PC-3 (cell line): Measurements from ENCODE around the gene TEX19. TPM values are rescaled to one million over a fixed set of nuclear protein-coding genes. Genes with fewer than 3 reads are reported as not detected.

Experiments
- ATAC-seq: fragments of 200-7000 bp; cut with Tn5 transposase; 2 replicates; pipeline ENCODE4 v1.9.1; 2020; ENCODE audit warnings: mild to moderate bottlenecking, moderate library complexity
- BruUV-seq: library from RNA; stranded (reverse); fragments of 400-500 nt; replicated peaks from 2 replicates; lab custom pipeline; 2021; lab: Mats Ljungman, UMichigan
- CTCF ChIA-PET: fragments of 300-600 bp; sonication (Branson Sonifier 250); formaldehyde crosslinking; loops from one replicate; lab custom pipeline; 2022; ENCODE audit warnings: antibody characterized with exemption; lab: Charles Lee
- POLR2A ChIA-PET: fragments of 300-600 bp; sonication (Branson Sonifier 250); formaldehyde crosslinking; loops from one replicate; lab custom pipeline; 2022; ENCODE audit warnings: antibody characterized with exemption; ENCODE audit not compliant: unreplicated experiment; lab: Charles Lee
- DNase-seq: peaks from one replicate; pipeline ENCODE4 v3.0.0-alpha.2; 2015
- H2AFZ ChIP-seq: fragments of 300-600 bp; sonication (generic); 2 replicates; pipeline ENCODE4 v1.6.0; 2016; ENCODE audit warnings: antibody characterized with exemption, low read length
- H3F3A ChIP-seq: fragments of 300-600 bp; sonication (generic); one replicate; pipeline ENCODE4 v1.6.0; 2017; ENCODE audit warnings: antibody characterized with exemption, low read length, control low read depth, mild to moderate bottlenecking; ENCODE audit not compliant: unreplicated experiment
- H3K27ac ChIP-seq: fragments of 300-600 bp; sonication (generic); 2 replicates; pipeline ENCODE4 v1.5.1; 2016; ENCODE audit warnings: mild to moderate bottlenecking, low read length
- H3K27me3 ChIP-seq: fragments of 300-600 bp; sonication (generic); 2 replicates; pipeline ENCODE4 v1.6.1; 2016; ENCODE audit warnings: low read length, mixed read lengths
- H3K36me3 ChIP-seq: fragments of 300-600 bp; sonication (generic); 2 replicates; pipeline ENCODE4 v1.6.1; 2016; ENCODE audit warnings: low read depth, mixed run types, low read length, mixed read lengths
- H3K4me1 ChIP-seq: fragments of 300-600 bp; sonication (generic); 2 replicates; pipeline ENCODE4 v1.5.1; 2016; ENCODE audit warnings: low read length; ENCODE audit not compliant: insufficient read depth
- H3K4me2 ChIP-seq: fragments of 300-600 bp; sonication (generic); 2 replicates; pipeline ENCODE4 v1.6.0; 2016; ENCODE audit warnings: low read length
- H3K4me3 ChIP-seq: fragments of 300-600 bp; sonication (generic); 2 replicates; pipeline ENCODE4 v1.5.1; 2016; ENCODE audit warnings: mild to moderate bottlenecking, low read length, mixed read lengths
- H3K79me2 ChIP-seq: fragments of 300-600 bp; sonication (generic); 2 replicates; pipeline ENCODE4 v1.6.1; 2017; ENCODE audit warnings: low read length, mixed read lengths
- H3K9ac ChIP-seq: fragments of 300-600 bp; sonication (generic); 2 replicates; pipeline ENCODE4 v1.6.0; 2016; ENCODE audit warnings: mild to moderate bottlenecking, low read length
- H3K9me2 ChIP-seq: fragments of 300-600 bp; sonication (generic); replicated peaks from 2 replicates; pipeline ENCODE4 v1.6.1; 2016; ENCODE audit warnings: mixed run types, low read length, mixed read lengths
- H3K9me3 ChIP-seq: fragments of 300-600 bp; sonication (generic); 2 replicates; pipeline ENCODE4 v1.6.1; 2016; ENCODE audit warnings: low read length, mixed read lengths
- H4K20me1 ChIP-seq: fragments of 300-600 bp; sonication (generic); 2 replicates; pipeline ENCODE4 v1.6.1; 2016; ENCODE audit warnings: low read length, mixed read lengths
- EZH2 ChIP-seq: fragments of 300-600 bp; sonication (generic); IDR thresholded peaks from one replicate; pipeline ENCODE4 v1.6.1; 2017; ENCODE audit warnings: antibody characterized with exemption, mild to moderate bottlenecking, low read length; ENCODE audit not compliant: unreplicated experiment
- EZH2phosphoT487 ChIP-seq: fragments of 300-600 bp; sonication (generic); IDR thresholded peaks from 2 replicates; pipeline ENCODE4 v1.6.1; 2018; ENCODE audit warnings: mild to moderate bottlenecking, antibody characterized with exemption, low read length, borderline replicate concordance
- intact Hi-C: fragments of 100-400 bp; cut with micrococcal nuclease; formaldehyde crosslinking; loops from 2 replicates; pipeline ENCODE4 v1.9.0; 2023
- total RNA-seq: library from RNA; depleted of rRNA; stranded (reverse); fragments of >200 nt; gene quantifications from 2 replicates; pipeline ENCODE4 v1.2.3, GENCODE V29; 2014
- TF ChIP-seq, protein P1 (sequence below): fragments of 300-600 bp; sonication (generic); conservative IDR thresholded peaks from 2 replicates; pipeline ENCODE4 v1.5.1; 2017; ENCODE audit warnings: antibody characterized with exemption, low read depth, mild to moderate bottlenecking, low read length

The TEX19 gene
- total RNA-seq, 1 experiment from 2014 or later = 1.2 TPM

DNA sequence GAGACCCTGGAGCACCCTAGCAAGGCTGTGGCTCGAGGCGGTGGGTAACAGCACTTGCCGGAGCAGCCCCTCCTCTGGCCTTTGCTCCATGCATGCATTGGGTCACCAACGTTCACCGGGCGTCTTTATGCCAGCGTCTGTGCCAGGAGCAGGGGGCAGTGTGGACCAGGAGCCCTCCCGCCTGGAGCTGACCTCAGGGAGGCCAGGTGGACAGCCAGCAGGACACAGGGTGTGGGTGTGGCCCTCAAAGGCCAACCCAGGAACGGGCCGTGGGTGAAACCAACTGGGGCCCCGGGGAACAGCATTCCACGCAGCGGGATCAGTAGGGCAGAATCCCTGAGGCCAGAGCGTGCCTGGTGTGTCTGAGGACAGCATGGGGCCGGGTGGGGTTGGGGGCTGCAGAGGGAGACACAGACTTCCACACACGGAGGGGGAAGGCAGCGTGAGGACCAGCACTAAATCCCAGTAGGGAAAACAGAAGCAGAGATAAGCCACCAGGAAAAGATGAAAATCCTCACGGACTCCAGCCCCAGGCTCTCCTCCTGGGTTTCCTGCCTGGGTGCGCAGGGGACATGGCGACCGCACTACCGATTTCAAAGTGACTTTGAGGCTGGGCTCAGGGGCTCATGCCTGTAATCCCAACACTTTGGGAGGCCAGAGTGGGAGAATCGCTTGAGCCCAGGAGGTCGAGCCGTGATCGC, 38.8 kb upstream of the TEX19 start:
- Histone ChIP-seq H3K27ac (no peak overlapping the region), H3K79me2 (no peaks in the 10 kb centered on the region), H3K9ac (no peak overlapping the region), H3K4me1 (no peaks in the 10 kb centered on the region; the same call in 1 of the 2 replicates), H3K9me3 (no peaks in the 10 kb centered on the region), H2AFZ (no peak overlapping the region), H3K4me3 (no peak overlapping the region), H4K20me1 (no peaks in the 10 kb centered on the region), H3K27me3 (no peaks in the 10 kb centered on the region), H3K36me3 (no peaks in the 10 kb centered on the region), H3F3A (peaks cover 3% of the 10 kb centered on the region), H3K4me2 (no peak overlapping the region), H3K9me2 (no peaks in the 10 kb centered on the region)
- ChIA-PET POLR2A (no interaction called here), CTCF (interaction anchor here (1.2 kb wide), 1 partner anchor 73 kb away, joined by 3 read pairs; no protein-coding TSS in a partner anchor)
- intact Hi-C loops = loop anchor here (2.0 kb wide), 1 partner anchor 75 kb away; no protein-coding TSS in a partner anchor
- ATAC-seq = no peak
- TF ChIP-seq EZH2phosphoT487 (no peak), EZH2 (no peak)
- TF ChIP-seq, protein P1, sequence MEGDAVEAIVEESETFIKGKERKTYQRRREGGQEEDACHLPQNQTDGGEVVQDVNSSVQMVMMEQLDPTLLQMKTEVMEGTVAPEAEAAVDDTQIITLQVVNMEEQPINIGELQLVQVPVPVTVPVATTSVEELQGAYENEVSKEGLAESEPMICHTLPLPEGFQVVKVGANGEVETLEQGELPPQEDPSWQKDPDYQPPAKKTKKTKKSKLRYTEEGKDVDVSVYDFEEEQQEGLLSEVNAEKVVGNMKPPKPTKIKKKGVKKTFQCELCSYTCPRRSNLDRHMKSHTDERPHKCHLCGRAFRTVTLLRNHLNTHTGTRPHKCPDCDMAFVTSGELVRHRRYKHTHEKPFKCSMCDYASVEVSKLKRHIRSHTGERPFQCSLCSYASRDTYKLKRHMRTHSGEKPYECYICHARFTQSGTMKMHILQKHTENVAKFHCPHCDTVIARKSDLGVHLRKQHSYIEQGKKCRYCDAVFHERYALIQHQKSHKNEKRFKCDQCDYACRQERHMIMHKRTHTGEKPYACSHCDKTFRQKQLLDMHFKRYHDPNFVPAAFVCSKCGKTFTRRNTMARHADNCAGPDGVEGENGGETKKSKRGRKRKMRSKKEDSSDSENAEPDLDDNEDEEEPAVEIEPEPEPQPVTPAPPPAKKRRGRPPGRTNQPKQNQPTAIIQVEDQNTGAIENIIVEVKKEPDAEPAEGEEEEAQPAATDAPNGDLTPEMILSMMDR = no peak
- DNase-seq = no peak
- no TSS peak for BruUV-seq

DNA sequence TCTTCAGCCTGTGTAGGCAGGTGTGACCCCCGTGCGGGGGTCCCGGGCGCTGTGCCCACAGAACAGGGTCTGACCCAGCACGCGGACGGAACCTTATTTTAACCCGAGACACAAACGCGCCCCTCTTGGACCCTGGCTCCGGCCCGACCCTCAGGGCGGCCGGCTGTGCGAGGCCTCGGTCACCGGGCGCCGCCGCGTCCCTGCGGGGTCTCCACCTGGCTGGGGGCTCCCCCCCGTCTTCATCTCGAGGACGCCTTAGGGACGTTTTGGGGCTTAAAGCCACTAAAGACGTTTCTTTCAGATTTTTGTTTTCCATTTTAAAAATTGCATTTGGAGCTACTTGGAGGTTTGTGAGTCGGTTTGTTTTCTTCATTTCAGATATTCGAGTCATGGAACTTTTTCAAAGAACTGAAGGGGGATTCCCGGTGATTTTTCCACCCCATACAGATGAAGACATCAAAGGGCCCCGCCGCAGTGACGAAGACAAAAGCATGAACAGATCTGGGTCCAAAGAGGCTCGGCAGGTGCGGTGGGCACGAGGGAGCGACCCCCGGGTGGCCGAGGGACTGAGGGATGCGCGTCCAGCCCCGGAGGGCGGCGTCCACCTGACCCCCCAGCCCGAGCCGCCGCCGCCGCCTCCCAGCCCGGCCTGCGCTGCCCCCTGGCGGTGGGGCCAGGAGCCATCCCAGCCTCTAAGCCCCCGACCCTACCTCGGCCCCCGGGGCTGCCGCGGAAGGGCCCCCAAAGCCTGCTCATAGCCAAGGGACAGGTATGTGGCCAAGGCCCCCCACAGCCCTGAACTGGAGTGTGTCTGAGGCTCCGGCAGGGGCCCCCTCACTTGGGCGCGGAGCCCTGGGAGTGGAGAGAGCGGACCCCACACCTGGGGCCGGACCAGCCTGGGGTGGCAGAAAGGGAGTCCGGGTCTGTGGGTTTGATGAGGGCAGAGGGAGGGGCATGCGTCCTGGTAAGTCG, 37.8 kb upstream of the TEX19 start:
- ChIA-PET POLR2A (no interaction called here), CTCF (interaction anchor here (1.2 kb wide), 1 partner anchor 74 kb away, joined by 3 read pairs; no protein-coding TSS in a partner anchor)
- H3K27ac ChIP-seq = no peak overlapping the region
- intact Hi-C loops = loop anchor here (2.0 kb wide), 1 partner anchor 76 kb away; no protein-coding TSS in a partner anchor
- TF ChIP-seq, protein P1 = peak; percentile 90
- TF ChIP-seq EZH2phosphoT487 (no peak), EZH2 (no peak)
- H3K4me2 ChIP-seq = no peak overlapping the region
- no peak overlapping the region for H3K9ac ChIP-seq
- H4K20me1 ChIP-seq = no peaks in the 10 kb centered on the region
- H3K4me3 ChIP-seq = no peak overlapping the region
- H3K9me3 ChIP-seq = no peaks in the 10 kb centered on the region
- no peak for DNase-seq
- H3K36me3 ChIP-seq = no peaks in the 10 kb centered on the region
- peaks cover 3% of the 10 kb centered on the region for H3F3A ChIP-seq
- no TSS peak for BruUV-seq
- no peaks in the 10 kb centered on the region for H3K27me3 ChIP-seq
- H2AFZ ChIP-seq = no peak overlapping the region
- no peaks in the 10 kb centered on the region for H3K4me1 ChIP-seq
- no peaks in the 10 kb centered on the region for H3K9me2 ChIP-seq
- ATAC-seq = peak; percentile 45
- H3K79me2 ChIP-seq = no peaks in the 10 kb centered on the region
